Measurements from ENCODE around the gene ZSWIM6.

Gene ZSWIM6

GRCh38 chr5:61333321-61333953 is 1.4 kb downstream of the ZSWIM6 start:
- peak; percentile 48 for DNase-seq

GRCh38 chr5:61333954-61334867 is 2.2 kb downstream of the ZSWIM6 start:
- DNase-seq: no peak

- DNase-seq: no peak
Measured at GRCh38 chr5:61334868-61335615, 3.0 kb downstream of the ZSWIM6 start.

- no peak for DNase-seq
Measured at GRCh38 chr5:61339764-61340163, 7.7 kb downstream of the ZSWIM6 start.

GRCh38 chr5:61340775-61341361 is 8.8 kb downstream of the ZSWIM6 start:
- DNase-seq: no peak

GRCh38 chr5:61342071-61342501 is 10.0 kb downstream of the ZSWIM6 start:
- DNase-seq: no peak

- DNase-seq: no peak
Measured at GRCh38 chr5:61344187-61344944, 12.3 kb downstream of the ZSWIM6 start.

- no peak for DNase-seq
Measured at GRCh38 chr5:61346511-61346910, 14.5 kb downstream of the ZSWIM6 start.

- no peak for DNase-seq
Measured at GRCh38 chr5:61347080-61347479, 15.0 kb downstream of the ZSWIM6 start.

GRCh38 chr5:61348447-61348846 is 16.4 kb downstream of the ZSWIM6 start:
- DNase-seq: no peak

- no peak for DNase-seq
Measured at GRCh38 chr5:61349935-61350334, 17.9 kb downstream of the ZSWIM6 start.

GRCh38 chr5:61350535-61350934 is 18.5 kb downstream of the ZSWIM6 start:
- DNase-seq: no peak

GRCh38 chr5:61351733-61352132 is 19.7 kb downstream of the ZSWIM6 start:
- no peak for DNase-seq

- no peak for DNase-seq
Measured at GRCh38 chr5:61352180-61352579, 20.1 kb downstream of the ZSWIM6 start.

- no peak for DNase-seq
Measured at GRCh38 chr5:61352612-61353156, 20.6 kb downstream of the ZSWIM6 start.

- no peak for DNase-seq
Measured at GRCh38 chr5:61353293-61353692, 21.2 kb downstream of the ZSWIM6 start.

- no peak for DNase-seq
Measured at GRCh38 chr5:61354199-61354598, 22.1 kb downstream of the ZSWIM6 start.

- peak; percentile 31 for DNase-seq
Measured at GRCh38 chr5:61357745-61358144, 25.7 kb downstream of the ZSWIM6 start.

- no peak for DNase-seq
Measured at GRCh38 chr5:61362796-61363368, 30.8 kb downstream of the ZSWIM6 start.

- DNase-seq: no peak
Measured at GRCh38 chr5:61363401-61364114, 31.5 kb downstream of the ZSWIM6 start.

Data from stimulated activated CD8-positive, alpha-beta memory T cell treated with anti-CD3 and anti-CD28 coated beads, Interleukin-4, amount 100 ng/mL, for 48 hours (primary cell).